ENCODE data around the gene PRKCZ. TPM values are rescaled to one million over a fixed set of nuclear protein-coding genes. Genes with fewer than 3 reads are reported as not detected.

Gene PRKCZ
- total RNA-seq, 4 donors from 2014 or later = 0.29 to 8.8 (median 3.9) TPM

GRCh38 chr1:2126331-2127186 is 76.3 kb downstream of the PRKCZ start:
- DNase-seq = no peak
- intact Hi-C loops (cut with DNase I; ENCODE audit: low total_unique reads) = no loop called here
- H3K9me3 ChIP-seq = no peaks in the 10 kb centered on the region
- no peak overlapping the region for H3K4me3 ChIP-seq
- TF ChIP-seq POLR2A (IDR thresholded peaks at IDR 0.05) (no peak), CTCF (IDR thresholded peaks at IDR 0.05) (no peak)
- no peak overlapping the region for H3K27ac ChIP-seq
- H3K36me3 ChIP-seq = no peaks in the 10 kb centered on the region
- H3K27me3 ChIP-seq = no peaks in the 10 kb centered on the region
- H3K4me1 ChIP-seq = no peaks in the 10 kb centered on the region

GRCh38 chr1:2127187-2128145 is 77.3 kb downstream of the PRKCZ start:
- Histone ChIP-seq H3K36me3 (no peaks in the 10 kb centered on the region), H3K4me3 (no peak overlapping the region), H3K9me3 (no peaks in the 10 kb centered on the region), H3K27ac (no peak overlapping the region), H3K27me3 (no peaks in the 10 kb centered on the region), H3K4me1 (no peaks in the 10 kb centered on the region)
- no peak for DNase-seq
- intact Hi-C loops (cut with DNase I; ENCODE audit: low total_unique reads) = no loop called here
- TF ChIP-seq POLR2A (IDR thresholded peaks at IDR 0.05) (no peak), CTCF (IDR thresholded peaks at IDR 0.05) (no peak)

- no peaks in the 10 kb centered on the region for H3K36me3 ChIP-seq
- intact Hi-C loops (cut with DNase I; ENCODE audit: low total_unique reads) = no loop called here
- no peaks in the 10 kb centered on the region for H3K27me3 ChIP-seq
- no peak overlapping the region for H3K4me3 ChIP-seq
- H3K27ac ChIP-seq = no peak overlapping the region
- TF ChIP-seq CTCF (IDR thresholded peaks at IDR 0.05) (no peak), POLR2A (IDR thresholded peaks at IDR 0.05) (no peak)
- no peaks in the 10 kb centered on the region for H3K9me3 ChIP-seq
- H3K4me1 ChIP-seq = no peaks in the 10 kb centered on the region
- no peak for DNase-seq
Observed at GRCh38 chr1:2128189-2128901, 78.1 kb downstream of the PRKCZ start.

- H3K4me1 ChIP-seq = no peaks in the 10 kb centered on the region
- H3K36me3 ChIP-seq = no peaks in the 10 kb centered on the region
- no peaks in the 10 kb centered on the region for H3K27me3 ChIP-seq
- H3K9me3 ChIP-seq = no peaks in the 10 kb centered on the region
- intact Hi-C loops (cut with DNase I; ENCODE audit: low total_unique reads) = no loop called here
- no peak overlapping the region for H3K4me3 ChIP-seq
- no peak for DNase-seq
- no peak overlapping the region for H3K27ac ChIP-seq
- TF ChIP-seq POLR2A (IDR thresholded peaks at IDR 0.05) = no peak
- TF ChIP-seq CTCF (IDR thresholded peaks at IDR 0.05) = no peak
Observed at GRCh38 chr1:2129256-2129943, 79.2 kb downstream of the PRKCZ start.

All from uterus (tissue), 4 donors.